GM19324 (cell line): ENCODE data around the gene RGP1.
A peak's percentile ranks its signal among the peaks of the same experiment; 100 is the strongest.

Experiments
- ATAC-seq: cut with Tn5 transposase; IDR thresholded peaks from one replicate; pipeline ENCODE4 v1.9.1; 2021; ENCODE audit warnings: mild to moderate bottlenecking, moderate library complexity; ENCODE audit not compliant: unreplicated experiment, low FRiP score

The RGP1 gene, protein sequence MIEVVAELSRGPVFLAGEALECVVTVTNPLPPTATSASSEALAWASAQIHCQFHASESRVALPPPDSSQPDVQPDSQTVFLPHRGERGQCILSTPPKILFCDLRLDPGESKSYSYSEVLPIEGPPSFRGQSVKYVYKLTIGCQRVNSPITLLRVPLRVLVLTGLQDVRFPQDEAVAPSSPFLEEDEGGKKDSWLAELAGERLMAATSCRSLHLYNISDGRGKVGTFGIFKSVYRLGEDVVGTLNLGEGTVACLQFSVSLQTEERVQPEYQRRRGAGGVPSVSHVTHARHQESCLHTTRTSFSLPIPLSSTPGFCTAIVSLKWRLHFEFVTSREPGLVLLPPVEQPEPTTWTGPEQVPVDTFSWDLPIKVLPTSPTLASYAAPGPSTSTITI

DNA sequence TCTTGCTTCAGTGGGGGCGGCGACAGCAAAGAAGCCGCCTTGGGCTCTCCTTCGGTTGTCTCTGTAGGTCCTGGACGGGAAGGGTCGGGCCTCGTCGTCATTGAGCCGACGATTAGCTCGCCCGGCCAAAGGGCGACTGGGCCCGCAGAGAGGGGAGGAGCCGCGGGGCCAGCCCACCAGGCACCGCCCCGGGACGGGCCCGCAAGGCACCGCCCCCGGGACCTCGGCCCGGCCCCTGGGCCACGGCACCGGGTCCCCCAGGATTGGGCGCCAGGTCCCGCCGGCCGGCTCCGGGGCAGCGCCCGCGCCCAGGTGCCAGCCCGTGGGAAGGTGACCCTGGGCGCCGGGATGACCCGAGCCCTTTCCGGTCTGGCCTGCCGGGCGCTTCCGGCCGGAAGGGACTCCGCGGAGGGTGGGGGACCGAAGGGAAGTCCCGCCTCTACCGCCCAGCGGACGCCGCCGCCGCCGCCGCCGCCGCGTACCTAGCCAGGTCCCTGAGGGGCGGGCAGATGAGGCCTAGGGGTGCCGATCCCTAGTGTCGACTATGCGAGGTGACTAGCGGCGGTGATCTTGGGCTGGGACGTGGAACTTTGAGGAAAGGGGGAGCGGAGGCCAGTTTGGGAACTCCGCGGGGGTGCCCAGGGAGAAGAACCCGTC lies at the start of gene RGP1, which contains the start of gene GBA2:
RGP1 (plus strand) TSS at position 430 of the 657 bp plus-strand sequence. CDS start 469 bp downstream, outside the sequence.
GBA2 (minus strand) TSS at position 371 of the 657 bp plus-strand sequence. CDS start 524 bp downstream, outside the sequence.
- ATAC-seq: peak; percentile 78

DNA sequence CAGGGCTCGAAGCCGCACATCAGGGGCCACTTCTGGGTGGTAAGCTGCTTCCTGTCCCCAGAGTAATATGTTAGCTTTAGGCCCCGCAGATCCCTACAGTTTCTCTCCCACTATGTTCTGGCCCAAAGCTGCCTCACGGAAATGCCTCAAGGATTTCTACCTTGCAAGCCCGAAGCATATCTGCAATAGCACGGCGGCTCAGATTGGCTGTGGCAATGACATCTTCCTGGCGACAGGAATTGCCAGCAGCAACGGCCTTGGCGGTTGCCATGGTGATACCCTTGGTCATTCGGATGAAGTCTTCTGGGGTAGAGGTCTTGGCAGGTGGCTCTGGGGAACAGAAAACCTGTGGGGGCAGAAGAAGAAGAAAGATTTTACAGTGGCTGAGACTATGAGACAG lies 49.1 kb upstream of the RGP1 start:
- no peak for ATAC-seq

- no peak for ATAC-seq
Measured at GRCh38 chr9:35700942-35701341, 48.1 kb upstream of the RGP1 start.

DNA sequence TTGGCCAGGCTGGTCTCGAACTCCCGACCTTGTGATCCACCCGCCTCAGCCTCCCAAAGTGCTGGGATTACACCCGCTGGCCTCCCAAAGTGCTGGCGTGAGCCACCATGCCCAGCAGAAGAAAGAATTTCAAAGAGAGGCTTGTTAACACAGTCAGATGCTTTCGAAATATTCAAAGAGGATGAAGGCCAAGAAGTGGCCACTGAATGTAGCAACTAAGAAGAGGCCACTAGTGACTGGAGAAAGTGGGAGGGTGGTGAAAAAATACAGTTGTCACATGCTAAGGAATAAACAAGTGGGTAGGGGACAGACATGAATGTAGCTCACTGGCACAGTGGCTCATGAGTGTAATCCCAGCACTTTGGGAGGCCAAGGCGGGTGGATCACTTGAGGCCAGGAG lies 46.4 kb upstream of the RGP1 start:
- ATAC-seq: no peak

DNA sequence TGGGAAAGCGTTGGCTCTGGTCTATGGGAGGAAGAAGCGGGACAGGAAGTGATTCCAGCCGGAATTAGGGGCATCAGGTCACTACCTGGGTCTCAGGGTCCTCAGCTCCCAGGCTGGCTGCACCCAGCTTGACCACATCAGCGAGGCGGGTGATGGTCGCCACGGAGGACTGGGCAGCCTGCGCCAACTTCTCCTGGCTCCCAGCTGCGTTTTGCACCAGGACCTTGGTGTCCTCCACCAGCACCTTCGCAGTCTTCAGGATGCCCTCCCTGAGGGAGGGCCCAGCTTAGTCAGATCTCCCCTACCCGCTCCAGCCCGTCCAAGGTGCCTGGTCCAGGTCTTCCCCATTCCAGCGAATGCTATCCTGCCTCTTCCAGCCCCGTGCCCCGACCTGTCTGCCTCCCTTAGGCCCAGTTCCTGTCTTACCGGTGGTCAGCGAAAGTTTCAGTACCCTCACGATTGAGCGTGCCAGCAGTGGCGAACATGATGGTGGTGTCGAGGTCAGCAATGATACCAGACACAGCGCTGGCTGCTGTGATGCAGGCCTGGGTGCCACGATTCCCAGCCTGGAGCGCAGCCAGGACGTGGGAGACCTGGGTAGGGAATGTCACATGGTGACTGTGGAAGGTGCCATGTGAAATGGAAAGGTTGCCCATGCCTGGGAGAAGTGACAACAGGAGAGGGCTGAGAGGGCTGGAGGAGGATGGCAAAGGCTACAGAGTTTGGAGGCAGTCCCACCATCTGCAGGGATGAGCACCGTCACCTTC lies 45.0 kb upstream of the RGP1 start:
- ATAC-seq: no peak

DNA sequence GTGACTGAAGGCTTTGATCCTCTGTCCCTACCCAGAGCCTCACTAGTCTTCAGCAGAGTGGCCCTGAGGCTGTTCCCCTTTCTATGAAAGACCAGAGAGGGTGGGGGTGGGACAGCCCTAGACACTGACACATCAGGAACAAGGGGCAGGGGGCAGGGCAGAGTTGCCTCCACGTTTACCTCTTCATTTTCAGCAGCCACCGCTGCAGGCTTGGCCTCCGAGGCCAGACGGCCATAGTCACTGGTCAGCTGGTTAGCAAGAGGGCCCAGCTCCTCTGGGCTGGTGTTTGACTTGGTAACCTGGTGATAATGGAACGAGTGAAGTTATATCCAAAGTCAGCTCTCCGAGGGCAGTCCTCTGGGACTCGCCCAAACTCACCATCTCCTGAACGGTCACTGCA lies 43.7 kb upstream of the RGP1 start:
- no peak for ATAC-seq

- no peak for ATAC-seq
Measured at GRCh38 chr9:35705836-35706430, 43.2 kb upstream of the RGP1 start.

DNA sequence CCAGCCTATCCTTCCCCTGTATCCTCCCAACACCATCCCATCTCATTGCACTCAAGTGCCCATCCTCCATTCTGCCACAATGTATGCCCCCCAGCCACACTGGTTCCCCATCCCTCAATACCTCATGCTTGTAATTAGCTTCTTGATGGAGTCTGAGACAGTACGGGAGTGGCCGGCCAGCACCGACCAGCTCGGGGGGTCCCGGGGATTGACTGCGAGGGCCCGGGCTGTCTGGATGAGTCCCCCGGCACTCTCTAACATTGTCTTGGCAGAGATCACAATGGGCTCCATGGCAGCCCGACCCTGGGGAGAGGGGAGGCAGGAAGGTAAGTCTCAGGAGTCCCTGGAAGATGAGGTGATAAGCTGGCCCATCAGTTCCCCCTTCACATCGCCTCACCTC lies 42.1 kb upstream of the RGP1 start:
- no peak for ATAC-seq

GRCh38 chr9:35708146-35708545 lies 40.9 kb upstream of the RGP1 start:
- ATAC-seq: no peak

GRCh38 chr9:35710818-35711500 lies 38.1 kb upstream of the RGP1 start:
- no peak for ATAC-seq

DNA sequence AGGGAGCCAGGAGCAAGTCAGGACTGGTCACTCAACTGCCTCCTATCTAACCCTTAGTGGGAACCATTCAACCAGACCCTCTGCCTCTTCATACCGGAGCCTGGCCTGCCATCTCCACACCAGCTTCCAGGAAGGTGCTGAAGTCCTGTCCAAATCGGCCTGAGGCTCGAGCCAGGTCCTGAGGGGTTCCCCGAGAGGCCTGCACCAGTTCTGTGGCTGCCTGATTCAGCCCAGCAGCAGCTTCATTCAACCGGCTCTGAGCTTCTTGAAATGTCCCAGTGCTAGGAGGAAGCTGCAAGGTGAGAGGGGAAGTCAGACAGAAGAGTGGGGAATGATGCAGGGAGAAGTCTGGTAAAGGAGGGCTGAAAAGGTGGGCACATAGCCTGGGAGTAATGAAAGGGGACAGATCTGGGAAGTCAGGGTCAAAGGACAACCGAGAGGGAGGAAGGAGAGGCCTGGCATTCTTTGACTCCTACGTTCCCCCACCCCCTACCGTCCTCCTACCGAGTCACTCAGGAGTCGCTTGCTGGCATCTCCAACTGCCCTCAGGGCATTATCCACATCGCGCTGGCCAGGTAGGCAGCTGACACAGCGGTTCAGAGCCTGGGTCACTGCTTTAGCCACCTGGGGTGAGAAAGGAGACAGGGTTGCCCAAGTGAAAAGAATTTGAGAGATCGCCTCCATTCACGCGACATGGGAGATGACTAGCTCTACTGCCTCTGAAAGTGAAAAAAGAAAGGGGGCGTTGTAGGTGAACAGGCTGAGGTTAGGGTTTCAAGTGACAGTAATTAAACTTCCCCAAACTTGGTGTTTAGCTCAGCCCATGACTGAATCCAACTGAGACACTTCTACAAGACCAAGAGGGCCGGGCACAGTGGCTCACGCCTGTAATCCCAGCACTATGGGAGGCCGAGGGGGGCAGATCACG lies 37.3 kb upstream of the RGP1 start:
- ATAC-seq: no peak

- no peak for ATAC-seq
Measured at GRCh38 chr9:35712762-35713400, 36.2 kb upstream of the RGP1 start.

GRCh38 chr9:35713578-35713977 lies 35.5 kb upstream of the RGP1 start:
- ATAC-seq: no peak

DNA sequence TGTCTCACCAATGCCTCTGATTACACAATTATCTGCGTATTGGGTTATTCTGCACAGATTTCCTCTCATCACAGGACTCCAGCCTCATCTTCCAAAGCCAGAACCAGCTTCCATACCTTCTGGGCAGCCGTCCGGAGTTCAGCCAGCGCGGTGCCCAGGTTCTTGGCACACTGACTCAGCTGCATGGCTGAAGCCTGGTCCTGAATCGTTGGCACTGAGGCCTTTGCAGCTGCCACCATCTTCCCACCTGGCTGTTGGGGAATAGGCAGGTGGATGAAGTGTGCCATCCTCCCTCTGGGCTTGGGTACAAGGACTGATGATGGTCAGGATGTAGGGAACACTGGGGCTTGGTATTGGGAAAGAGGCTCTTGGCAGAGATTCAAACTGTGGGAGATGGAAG lies 35.0 kb upstream of the RGP1 start:
- ATAC-seq: no peak

DNA sequence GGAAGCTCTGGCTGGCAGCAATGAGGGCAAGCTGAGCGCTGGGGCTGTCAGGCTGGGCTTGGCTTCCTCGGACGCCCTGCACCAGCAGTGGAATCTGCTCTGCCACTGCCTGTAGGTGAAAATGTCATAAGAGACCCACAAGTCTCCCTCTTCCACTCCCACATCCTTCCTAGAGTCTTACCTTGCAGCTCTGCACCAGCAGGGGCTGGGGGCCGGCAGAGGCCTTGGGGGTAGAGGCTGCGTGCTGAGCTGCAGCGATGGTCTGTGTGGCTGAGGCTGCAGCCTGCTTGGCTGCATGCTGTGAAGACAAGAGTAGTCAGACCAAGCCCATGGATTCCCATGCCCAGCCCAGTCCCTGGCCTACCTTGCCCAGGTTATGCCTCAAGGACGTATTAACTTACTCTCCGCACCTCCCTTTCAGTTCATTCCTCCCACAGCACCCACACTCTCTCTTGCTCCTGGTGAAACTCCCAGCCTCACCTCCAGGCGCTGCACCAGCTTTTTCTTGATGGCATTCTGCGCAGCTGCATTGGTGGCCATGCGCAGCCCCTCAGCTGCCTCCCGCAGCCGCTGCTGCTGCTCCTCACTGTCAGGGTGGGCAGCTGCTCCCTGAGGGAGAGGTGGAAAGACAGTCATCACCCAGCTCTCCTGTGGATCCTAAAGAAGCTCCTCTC lies 34.4 kb upstream of the RGP1 start:
- ATAC-seq: no peak

- ATAC-seq: no peak
Measured at GRCh38 chr9:35716230-35716629, 32.9 kb upstream of the RGP1 start.

GRCh38 chr9:35717132-35717870 lies 31.8 kb upstream of the RGP1 start:
- ATAC-seq: no peak
